ENCODE data around the gene LCOR.

GRCh38 chr10:97016728-97017473, 184.8 kb downstream of the LCOR start:
- TF ChIP-seq CTCF (IDR thresholded peaks at IDR 0.05; ENCODE audit: low read depth, low read length) (no peak), MAX (IDR thresholded peaks at IDR 0.05; ENCODE audit: low read depth, low read length) (no peak), POLR2A (IDR thresholded peaks at IDR 0.05; ENCODE audit: extremely low read depth, insufficient read length) (no peak)

Measured in NB4 (cell line).